GM23338 (cell line): Measurements from ENCODE around the gene DPP10. TPM values are rescaled to one million over a fixed set of nuclear protein-coding genes. Genes with fewer than 3 reads are reported as not detected.

Experiments
- CREB1 ChIP-seq: fragments of 250-450 bp; sonication (Bioruptor Pico); IDR thresholded peaks from 2 replicates; pipeline ENCODE4 v1.5.0; 2020; ENCODE audit warnings: low read depth, mild to moderate bottlenecking, moderate library complexity
- JUNB ChIP-seq: IDR thresholded peaks from one replicate; pipeline ENCODE4 v1.6.1; 2016; ENCODE audit warnings: antibody characterized with exemption; ENCODE audit not compliant: unreplicated experiment
- ZNF114 ChIP-seq: fragments of 250-450 bp; sonication (Bioruptor Pico); IDR thresholded peaks from 2 replicates; pipeline ENCODE4 v1.5.0; 2020; ENCODE audit warnings: mild to moderate bottlenecking, moderate library complexity
- polyA plus RNA-seq: library from polyadenylated mRNA; unstranded; fragments of >200 nt; fragmentation: Nextera tagmentation; extraction: Ambion mirVana; gene quantifications from 2 replicates; pipeline ENCODE4 v1.2.1, GENCODE V29; 2016
- total RNA-seq: library from RNA; depleted of rRNA; stranded (reverse); fragments of >200 nt; shearing (Covaris generic); gene quantifications from 2 replicates; pipeline ENCODE4 v1.2.3, GENCODE V29; 2014
- TF ChIP-seq, protein P1 (sequence below): fragments of 250-450 bp; sonication (Bioruptor Pico); IDR thresholded peaks from 2 replicates; pipeline ENCODE4 v1.5.0; 2020; ENCODE audit warnings: mild to moderate bottlenecking, moderate library complexity
- TF ChIP-seq, protein P2 (sequence below): IDR thresholded peaks from one replicate; pipeline ENCODE4 v1.6.1; 2018; ENCODE audit warnings: antibody characterized with exemption; ENCODE audit not compliant: unreplicated experiment
- TF ChIP-seq, protein P3 (sequence below), 2 experiments: fragments of 200-600 bp in 1 of 2; sonication (generic) in 1 of 2; conservative IDR thresholded peaks; 2 replicates each; pipeline versions ENCODE4 v1.5.1 to v1.6.1; 2016 to 2017; ENCODE audit warnings: antibody characterized with exemption in 2 of 2, low read depth in 2 of 2, mild to moderate bottlenecking in 2 of 2, moderate library complexity in 1 of 2

The DPP10 gene
- total and polyA plus RNA-seq, 2 experiments from 2014 or later = 3.6 to 14.8 TPM

DNA sequence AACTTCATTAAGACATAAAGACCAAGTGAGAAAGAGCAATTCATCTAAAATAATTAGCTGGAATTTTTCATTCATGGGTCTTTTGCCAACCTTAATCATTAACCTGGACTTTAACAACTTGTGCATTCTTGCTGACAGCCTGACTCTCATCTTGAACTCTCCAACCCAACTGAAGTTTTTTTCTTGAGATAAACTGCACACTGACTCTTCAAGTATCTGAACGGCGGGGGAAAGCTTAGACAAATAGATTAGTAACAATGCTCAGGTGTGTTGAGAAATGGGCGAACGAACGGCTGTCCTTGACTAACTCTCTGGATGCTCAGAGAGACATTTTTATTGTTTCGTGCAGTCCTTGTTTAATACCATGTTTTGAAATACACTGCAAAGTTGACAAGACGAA, 186.0 kb downstream of the DPP10 start (continued):
- TF ChIP-seq, protein P1, sequence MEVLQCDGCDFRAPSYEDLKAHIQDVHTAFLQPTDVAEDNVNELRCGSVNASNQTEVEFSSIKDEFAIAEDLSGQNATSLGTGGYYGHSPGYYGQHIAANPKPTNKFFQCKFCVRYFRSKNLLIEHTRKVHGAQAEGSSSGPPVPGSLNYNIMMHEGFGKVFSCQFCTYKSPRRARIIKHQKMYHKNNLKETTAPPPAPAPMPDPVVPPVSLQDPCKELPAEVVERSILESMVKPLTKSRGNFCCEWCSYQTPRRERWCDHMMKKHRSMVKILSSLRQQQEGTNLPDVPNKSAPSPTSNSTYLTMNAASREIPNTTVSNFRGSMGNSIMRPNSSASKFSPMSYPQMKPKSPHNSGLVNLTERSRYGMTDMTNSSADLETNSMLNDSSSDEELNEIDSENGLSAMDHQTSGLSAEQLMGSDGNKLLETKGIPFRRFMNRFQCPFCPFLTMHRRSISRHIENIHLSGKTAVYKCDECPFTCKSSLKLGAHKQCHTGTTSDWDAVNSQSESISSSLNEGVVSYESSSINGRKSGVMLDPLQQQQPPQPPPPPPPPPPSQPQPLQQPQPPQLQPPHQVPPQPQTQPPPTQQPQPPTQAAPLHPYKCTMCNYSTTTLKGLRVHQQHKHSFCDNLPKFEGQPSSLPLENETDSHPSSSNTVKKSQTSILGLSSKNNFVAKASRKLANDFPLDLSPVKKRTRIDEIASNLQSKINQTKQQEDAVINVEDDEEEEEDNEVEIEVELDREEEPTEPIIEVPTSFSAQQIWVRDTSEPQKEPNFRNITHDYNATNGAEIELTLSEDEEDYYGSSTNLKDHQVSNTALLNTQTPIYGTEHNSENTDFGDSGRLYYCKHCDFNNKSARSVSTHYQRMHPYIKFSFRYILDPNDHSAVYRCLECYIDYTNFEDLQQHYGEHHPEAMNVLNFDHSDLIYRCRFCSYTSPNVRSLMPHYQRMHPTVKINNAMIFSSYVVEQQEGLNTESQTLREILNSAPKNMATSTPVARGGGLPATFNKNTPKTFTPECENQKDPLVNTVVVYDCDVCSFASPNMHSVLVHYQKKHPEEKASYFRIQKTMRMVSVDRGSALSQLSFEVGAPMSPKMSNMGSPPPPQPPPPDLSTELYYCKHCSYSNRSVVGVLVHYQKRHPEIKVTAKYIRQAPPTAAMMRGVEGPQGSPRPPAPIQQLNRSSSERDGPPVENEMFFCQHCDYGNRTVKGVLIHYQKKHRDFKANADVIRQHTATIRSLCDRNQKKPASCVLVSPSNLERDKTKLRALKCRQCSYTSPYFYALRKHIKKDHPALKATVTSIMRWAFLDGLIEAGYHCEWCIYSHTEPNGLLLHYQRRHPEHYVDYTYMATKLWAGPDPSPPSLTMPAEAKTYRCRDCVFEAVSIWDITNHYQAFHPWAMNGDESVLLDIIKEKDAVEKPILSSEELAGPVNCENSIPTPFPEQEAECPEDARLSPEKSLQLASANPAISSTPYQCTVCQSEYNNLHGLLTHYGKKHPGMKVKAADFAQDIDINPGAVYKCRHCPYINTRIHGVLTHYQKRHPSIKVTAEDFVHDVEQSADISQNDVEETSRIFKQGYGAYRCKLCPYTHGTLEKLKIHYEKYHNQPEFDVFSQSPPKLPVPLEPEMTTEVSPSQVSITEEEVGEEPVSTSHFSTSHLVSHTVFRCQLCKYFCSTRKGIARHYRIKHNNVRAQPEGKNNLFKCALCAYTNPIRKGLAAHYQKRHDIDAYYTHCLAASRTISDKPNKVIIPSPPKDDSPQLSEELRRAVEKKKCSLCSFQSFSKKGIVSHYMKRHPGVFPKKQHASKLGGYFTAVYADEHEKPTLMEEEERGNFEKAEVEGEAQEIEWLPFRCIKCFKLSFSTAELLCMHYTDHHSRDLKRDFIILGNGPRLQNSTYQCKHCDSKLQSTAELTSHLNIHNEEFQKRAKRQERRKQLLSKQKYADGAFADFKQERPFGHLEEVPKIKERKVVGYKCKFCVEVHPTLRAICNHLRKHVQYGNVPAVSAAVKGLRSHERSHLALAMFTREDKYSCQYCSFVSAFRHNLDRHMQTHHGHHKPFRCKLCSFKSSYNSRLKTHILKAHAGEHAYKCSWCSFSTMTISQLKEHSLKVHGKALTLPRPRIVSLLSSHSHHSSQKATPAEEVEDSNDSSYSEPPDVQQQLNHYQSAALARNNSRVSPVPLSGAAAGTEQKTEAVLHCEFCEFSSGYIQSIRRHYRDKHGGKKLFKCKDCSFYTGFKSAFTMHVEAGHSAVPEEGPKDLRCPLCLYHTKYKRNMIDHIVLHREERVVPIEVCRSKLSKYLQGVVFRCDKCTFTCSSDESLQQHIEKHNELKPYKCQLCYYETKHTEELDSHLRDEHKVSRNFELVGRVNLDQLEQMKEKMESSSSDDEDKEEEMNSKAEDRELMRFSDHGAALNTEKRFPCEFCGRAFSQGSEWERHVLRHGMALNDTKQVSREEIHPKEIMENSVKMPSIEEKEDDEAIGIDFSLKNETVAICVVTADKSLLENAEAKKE (CRISPR knock-in tag) = no peak
- TF ChIP-seq, protein P2, sequence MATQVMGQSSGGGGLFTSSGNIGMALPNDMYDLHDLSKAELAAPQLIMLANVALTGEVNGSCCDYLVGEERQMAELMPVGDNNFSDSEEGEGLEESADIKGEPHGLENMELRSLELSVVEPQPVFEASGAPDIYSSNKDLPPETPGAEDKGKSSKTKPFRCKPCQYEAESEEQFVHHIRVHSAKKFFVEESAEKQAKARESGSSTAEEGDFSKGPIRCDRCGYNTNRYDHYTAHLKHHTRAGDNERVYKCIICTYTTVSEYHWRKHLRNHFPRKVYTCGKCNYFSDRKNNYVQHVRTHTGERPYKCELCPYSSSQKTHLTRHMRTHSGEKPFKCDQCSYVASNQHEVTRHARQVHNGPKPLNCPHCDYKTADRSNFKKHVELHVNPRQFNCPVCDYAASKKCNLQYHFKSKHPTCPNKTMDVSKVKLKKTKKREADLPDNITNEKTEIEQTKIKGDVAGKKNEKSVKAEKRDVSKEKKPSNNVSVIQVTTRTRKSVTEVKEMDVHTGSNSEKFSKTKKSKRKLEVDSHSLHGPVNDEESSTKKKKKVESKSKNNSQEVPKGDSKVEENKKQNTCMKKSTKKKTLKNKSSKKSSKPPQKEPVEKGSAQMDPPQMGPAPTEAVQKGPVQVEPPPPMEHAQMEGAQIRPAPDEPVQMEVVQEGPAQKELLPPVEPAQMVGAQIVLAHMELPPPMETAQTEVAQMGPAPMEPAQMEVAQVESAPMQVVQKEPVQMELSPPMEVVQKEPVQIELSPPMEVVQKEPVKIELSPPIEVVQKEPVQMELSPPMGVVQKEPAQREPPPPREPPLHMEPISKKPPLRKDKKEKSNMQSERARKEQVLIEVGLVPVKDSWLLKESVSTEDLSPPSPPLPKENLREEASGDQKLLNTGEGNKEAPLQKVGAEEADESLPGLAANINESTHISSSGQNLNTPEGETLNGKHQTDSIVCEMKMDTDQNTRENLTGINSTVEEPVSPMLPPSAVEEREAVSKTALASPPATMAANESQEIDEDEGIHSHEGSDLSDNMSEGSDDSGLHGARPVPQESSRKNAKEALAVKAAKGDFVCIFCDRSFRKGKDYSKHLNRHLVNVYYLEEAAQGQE = no peak
- TF ChIP-seq CREB1 (CRISPR knock-in tag) (no peak), ZNF114 (CRISPR knock-in tag) (no peak), JUNB (no peak)
- TF ChIP-seq, protein P3, sequence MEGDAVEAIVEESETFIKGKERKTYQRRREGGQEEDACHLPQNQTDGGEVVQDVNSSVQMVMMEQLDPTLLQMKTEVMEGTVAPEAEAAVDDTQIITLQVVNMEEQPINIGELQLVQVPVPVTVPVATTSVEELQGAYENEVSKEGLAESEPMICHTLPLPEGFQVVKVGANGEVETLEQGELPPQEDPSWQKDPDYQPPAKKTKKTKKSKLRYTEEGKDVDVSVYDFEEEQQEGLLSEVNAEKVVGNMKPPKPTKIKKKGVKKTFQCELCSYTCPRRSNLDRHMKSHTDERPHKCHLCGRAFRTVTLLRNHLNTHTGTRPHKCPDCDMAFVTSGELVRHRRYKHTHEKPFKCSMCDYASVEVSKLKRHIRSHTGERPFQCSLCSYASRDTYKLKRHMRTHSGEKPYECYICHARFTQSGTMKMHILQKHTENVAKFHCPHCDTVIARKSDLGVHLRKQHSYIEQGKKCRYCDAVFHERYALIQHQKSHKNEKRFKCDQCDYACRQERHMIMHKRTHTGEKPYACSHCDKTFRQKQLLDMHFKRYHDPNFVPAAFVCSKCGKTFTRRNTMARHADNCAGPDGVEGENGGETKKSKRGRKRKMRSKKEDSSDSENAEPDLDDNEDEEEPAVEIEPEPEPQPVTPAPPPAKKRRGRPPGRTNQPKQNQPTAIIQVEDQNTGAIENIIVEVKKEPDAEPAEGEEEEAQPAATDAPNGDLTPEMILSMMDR (conservative IDR thresholded peaks at IDR 0.05; ENCODE audit: low read depth in 2 of 2) = no peak
